ENCODE measurements around the gene ATP6AP1. TPM values are rescaled to one million over a fixed set of nuclear protein-coding genes. Genes with fewer than 3 reads are reported as not detected.
A peak's percentile ranks its signal among the peaks of the same experiment; 100 is the strongest.

The ATP6AP1 gene
- total and polyA plus RNA-seq, 2 of the 13 experiments (the other 11 are each of a cell fraction or from before 2014, with no cell fraction given): 56.7 to 110 TPM

GRCh38 chrX:154411981-154412340 lies 16.5 kb upstream of the ATP6AP1 start:
- Histone ChIP-seq H2AFZ (ENCODE audit: low read length) (no peak overlapping the region), H3K4me1 (ENCODE audit: insufficient read depth, low read length) (peaks cover 25% of the 10 kb centered on the region), H3K36me3 (replicated peaks in 1 of 2; ENCODE audit: control insufficient read depth in 1 of 2, insufficient read depth in 2 of 2, low read length in 2 of 2) (0 out of 5 replicates have a peak, but pooled peaks cover 0 to 4% of the 10 kb centered on the region in 2 experiments), H3K9ac (ENCODE audit: insufficient read depth, low read depth, low read length) (peak overlapping the region; percentile 71), H3K4me2 (ENCODE audit: low read depth, low read length) (peak overlapping the region; percentile 71), H3K9me3 (ENCODE audit: low read length) (no peaks in the 10 kb centered on the region), H3K79me2 (ENCODE audit: insufficient read depth, low read length) (no peaks in the 10 kb centered on the region), H3K4me3 (replicated peaks in 1 of 3; ENCODE audit: insufficient read depth in 1 of 3, low read depth in 2 of 3, low read length in 3 of 3) (peak overlapping the region; percentile 57 to 73 (median 72)), H3K27me3 (ENCODE audit: control insufficient read depth in 1 of 2, insufficient read depth in 2 of 2, low read length in 2 of 2) (no peaks in the 10 kb centered on the region), H4K20me1 (ENCODE audit: insufficient read depth, low read length) (no peaks in the 10 kb centered on the region), H3K27ac (ENCODE audit: extremely low read length, insufficient read depth, low read length) (peak overlapping the region; percentile 67)
- intact Hi-C loops (cut with micrococcal nuclease; ENCODE audit: unreplicated experiment): no loop called here
- peak; percentile 64 for ATAC-seq
- in situ Hi-C loops (cut with HindIII; ENCODE audit: extremely low pct_ligation_motif_present, low pct_unique_long_range_greater_than_20kb): loop anchor here (25.0 kb wide), 1 partner anchor 125 kb away; the partner anchor contains the start of genes G6PD and IKBKG
- peak; percentile 45 for DNase-seq (ENCODE audit: low spot score)
- ChIA-PET CTCF (ENCODE audit: low intra/inter-chr PET ratio, low total read pairs) (no interaction called here), POLR2A (interaction anchor here (0.6 to 4.9 kb wide), 9 partner anchors 9 to 105 kb away, joined by 3 to 75 read pairs (median 6); partner anchors contain the start of genes ATP6AP1, FAM3A, RPL10 and SLC10A3)
- BruUV-seq (replicated peaks): no TSS peak
- peak; percentile 43 for FAIRE-seq
- WGBS (ENCODE audit: low lambda C conversion rate): no CpG with 5 or more reads among the region's 29 CpGs
- TF ChIP-seq MTA1 (CRISPR knock-in tag; IDR thresholded peaks at IDR 0.05; ENCODE audit: borderline replicate concordance) (no peak), KDM4B (CRISPR knock-in tag; IDR thresholded peaks at IDR 0.05) (no peak), POLR2AphosphoS5 (IDR thresholded peaks at IDR 0.05; ENCODE audit: low read depth, low read length) (peak; percentile 38; the same call in 1 of the 2 replicates), JUN (CRISPR knock-in tag; IDR thresholded peaks at IDR 0.05) (no peak), ZNF790 (CRISPR knock-in tag; IDR thresholded peaks at IDR 0.05; ENCODE audit: borderline replicate concordance) (no peak), DRAP1 (CRISPR knock-in tag; IDR thresholded peaks at IDR 0.05) (peak; percentile 45; the same call in 1 of the 2 replicates), ATF7-NPFF (CRISPR knock-in tag; IDR thresholded peaks at IDR 0.05; ENCODE audit: low read depth) (peak; percentile 47; the same call in 1 of the 2 replicates), ZNF362 (CRISPR knock-in tag; IDR thresholded peaks at IDR 0.05; ENCODE audit: borderline replicate concordance) (no peak), AHR (CRISPR knock-in tag; IDR thresholded peaks at IDR 0.05) (peak; percentile 23; the same call in 1 of the 2 replicates), HNRNPH1 (optimal IDR thresholded peaks at IDR 0.05; ENCODE audit: low read depth, low read length) (no peak), HDAC1 (CRISPR knock-in tag; IDR thresholded peaks at IDR 0.05) (no peak), YEATS4 (CRISPR knock-in tag; IDR thresholded peaks at IDR 0.05; ENCODE audit: borderline replicate concordance) (no peak), GATA4 (IDR thresholded peaks at IDR 0.05; ENCODE audit: borderline replicate concordance, low read depth) (0 out of 2 replicates have a peak, but pooled peaks have one; percentile 10)
- TF ChIP-seq, protein P1, sequence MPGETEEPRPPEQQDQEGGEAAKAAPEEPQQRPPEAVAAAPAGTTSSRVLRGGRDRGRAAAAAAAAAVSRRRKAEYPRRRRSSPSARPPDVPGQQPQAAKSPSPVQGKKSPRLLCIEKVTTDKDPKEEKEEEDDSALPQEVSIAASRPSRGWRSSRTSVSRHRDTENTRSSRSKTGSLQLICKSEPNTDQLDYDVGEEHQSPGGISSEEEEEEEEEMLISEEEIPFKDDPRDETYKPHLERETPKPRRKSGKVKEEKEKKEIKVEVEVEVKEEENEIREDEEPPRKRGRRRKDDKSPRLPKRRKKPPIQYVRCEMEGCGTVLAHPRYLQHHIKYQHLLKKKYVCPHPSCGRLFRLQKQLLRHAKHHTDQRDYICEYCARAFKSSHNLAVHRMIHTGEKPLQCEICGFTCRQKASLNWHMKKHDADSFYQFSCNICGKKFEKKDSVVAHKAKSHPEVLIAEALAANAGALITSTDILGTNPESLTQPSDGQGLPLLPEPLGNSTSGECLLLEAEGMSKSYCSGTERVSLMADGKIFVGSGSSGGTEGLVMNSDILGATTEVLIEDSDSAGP (CRISPR knock-in tag; IDR thresholded peaks at IDR 0.05; ENCODE audit: borderline replicate concordance): 0 out of 2 replicates have a peak, but pooled peaks have one; percentile 2
- TF ChIP-seq, protein P2, sequence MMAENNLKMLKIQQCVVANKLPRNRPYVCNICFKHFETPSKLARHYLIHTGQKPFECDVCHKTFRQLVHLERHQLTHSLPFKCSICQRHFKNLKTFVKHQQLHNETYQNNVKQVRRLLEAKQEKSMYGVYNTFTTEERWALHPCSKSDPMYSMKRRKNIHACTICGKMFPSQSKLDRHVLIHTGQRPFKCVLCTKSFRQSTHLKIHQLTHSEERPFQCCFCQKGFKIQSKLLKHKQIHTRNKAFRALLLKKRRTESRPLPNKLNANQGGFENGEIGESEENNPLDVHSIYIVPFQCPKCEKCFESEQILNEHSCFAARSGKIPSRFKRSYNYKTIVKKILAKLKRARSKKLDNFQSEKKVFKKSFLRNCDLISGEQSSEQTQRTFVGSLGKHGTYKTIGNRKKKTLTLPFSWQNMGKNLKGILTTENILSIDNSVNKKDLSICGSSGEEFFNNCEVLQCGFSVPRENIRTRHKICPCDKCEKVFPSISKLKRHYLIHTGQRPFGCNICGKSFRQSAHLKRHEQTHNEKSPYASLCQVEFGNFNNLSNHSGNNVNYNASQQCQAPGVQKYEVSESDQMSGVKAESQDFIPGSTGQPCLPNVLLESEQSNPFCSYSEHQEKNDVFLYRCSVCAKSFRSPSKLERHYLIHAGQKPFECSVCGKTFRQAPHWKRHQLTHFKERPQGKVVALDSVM (CRISPR knock-in tag; IDR thresholded peaks at IDR 0.05): no peak
